OCI-LY1 (cell line): ENCODE data around the gene ADH1B.

ENCODE experiments used
- H2AFZ ChIP-seq: fragments of 200-600 bp; sonication (generic), shearing (Covaris generic); 2 replicates; pipeline ENCODE4 v1.6.0; 2014; ENCODE audit warnings: antibody characterized with exemption, mild to moderate bottlenecking, low read length
- H3F3A ChIP-seq: fragments of 200-600 bp; sonication (generic), shearing (Covaris generic); 2 replicates; pipeline ENCODE4 v1.6.0; 2014; ENCODE audit warnings: mild to moderate bottlenecking, antibody characterized with exemption, low read length, moderate library complexity; ENCODE audit not compliant: insufficient read depth
- H3K27ac ChIP-seq: fragments of 200-600 bp; sonication (generic); 2 replicates; pipeline ENCODE4 v1.5.1; 2014; ENCODE audit warnings: low read length, mixed run types, mild to moderate bottlenecking, low read depth; ENCODE audit not compliant: poor library complexity, severe bottlenecking
- H3K27me3 ChIP-seq: fragments of 200-600 bp; sonication (generic); 2 replicates; pipeline ENCODE4 v1.6.0; 2014; ENCODE audit warnings: antibody characterized with exemption, mild to moderate bottlenecking, low read length, moderate library complexity; ENCODE audit not compliant: insufficient read depth
- H3K36me3 ChIP-seq: fragments of 200-600 bp; sonication (generic); 2 replicates; pipeline ENCODE4 v1.6.1; 2014; ENCODE audit warnings: mild to moderate bottlenecking, antibody characterized with exemption, low read length, moderate library complexity, mixed read lengths; ENCODE audit not compliant: insufficient read depth
- H3K4me1 ChIP-seq: fragments of 200-600 bp; sonication (generic); 2 replicates; pipeline ENCODE4 v1.5.1; 2014; ENCODE audit warnings: mild to moderate bottlenecking, low read length, moderate library complexity; ENCODE audit not compliant: insufficient read depth, severe bottlenecking
- H3K4me2 ChIP-seq: fragments of 200-600 bp; sonication (generic), shearing (Covaris generic); 2 replicates; pipeline ENCODE4 v1.6.1; 2014; ENCODE audit warnings: low read length
- H3K4me3 ChIP-seq: fragments of 200-600 bp; sonication (generic); 2 replicates; pipeline ENCODE4 v1.5.1; 2014; ENCODE audit warnings: low read length, low read depth, mild to moderate bottlenecking, mixed read lengths; ENCODE audit not compliant: poor library complexity, severe bottlenecking
- H3K79me2 ChIP-seq: fragments of 200-600 bp; shearing (Covaris generic); 2 replicates; pipeline ENCODE4 v1.6.1; 2016; ENCODE audit warnings: mixed run types, low read length, mixed read lengths; ENCODE audit not compliant: insufficient read depth
- H3K9ac ChIP-seq: fragments of 200-600 bp; sonication (generic), shearing (Covaris generic); 2 replicates; pipeline ENCODE4 v1.6.1; 2014; ENCODE audit warnings: mild to moderate bottlenecking, low read length, mixed read lengths
- H3K9me2 ChIP-seq: fragments of 200-600 bp; sonication (generic), shearing (Covaris generic); 2 replicates; pipeline ENCODE4 v1.6.1; 2014; ENCODE audit warnings: low read depth, mild to moderate bottlenecking, low read length, mixed read lengths
- H3K9me3 ChIP-seq: fragments of 200-600 bp; shearing (Covaris generic); 2 replicates; pipeline ENCODE4 v1.6.1; 2014; ENCODE audit warnings: low read length, mixed read lengths
- H4K20me1 ChIP-seq: fragments of 200-600 bp; sonication (generic), shearing (Covaris generic); 2 replicates; pipeline ENCODE4 v1.6.0; 2016; ENCODE audit warnings: mild to moderate bottlenecking, low read length; ENCODE audit not compliant: insufficient read depth
- CTCF ChIP-seq: fragments of 200-600 bp; sonication (generic), shearing (Covaris generic); IDR thresholded peaks from 2 replicates; pipeline ENCODE4 v1.5.1; 2017; ENCODE audit warnings: mild to moderate bottlenecking, antibody characterized with exemption, low read length, moderate library complexity, mixed read lengths
- EZH2 ChIP-seq: fragments of 200-600 bp; sonication (generic), shearing (Covaris generic); IDR thresholded peaks from 2 replicates; pipeline ENCODE4 v1.8.0; 2017; ENCODE audit warnings: borderline replicate concordance, mixed run types, mild to moderate bottlenecking, antibody characterized with exemption, low read length, moderate library complexity, mixed read lengths

The ADH1B gene

GRCh38 chr4:99293357-99293756, 27.8 kb downstream of the ADH1B start:
- no peaks in the 10 kb centered on the region for H3K4me1 ChIP-seq
- no peak overlapping the region for H3K27ac ChIP-seq
- H3K79me2 ChIP-seq = no peaks in the 10 kb centered on the region
- H3K4me3 ChIP-seq = no peak overlapping the region
- no peaks in the 10 kb centered on the region for H3K27me3 ChIP-seq
- no peak overlapping the region for H3K9ac ChIP-seq
- TF ChIP-seq CTCF (no peak), EZH2 (no peak)
- no peaks in the 10 kb centered on the region for H3K9me2 ChIP-seq
- H2AFZ ChIP-seq = no peak overlapping the region
- H3K4me2 ChIP-seq = no peak overlapping the region
- H3F3A ChIP-seq = no peaks in the 10 kb centered on the region
- H3K9me3 ChIP-seq = no peaks in the 10 kb centered on the region
- no peaks in the 10 kb centered on the region for H4K20me1 ChIP-seq
- no peaks in the 10 kb centered on the region for H3K36me3 ChIP-seq

DNA sequence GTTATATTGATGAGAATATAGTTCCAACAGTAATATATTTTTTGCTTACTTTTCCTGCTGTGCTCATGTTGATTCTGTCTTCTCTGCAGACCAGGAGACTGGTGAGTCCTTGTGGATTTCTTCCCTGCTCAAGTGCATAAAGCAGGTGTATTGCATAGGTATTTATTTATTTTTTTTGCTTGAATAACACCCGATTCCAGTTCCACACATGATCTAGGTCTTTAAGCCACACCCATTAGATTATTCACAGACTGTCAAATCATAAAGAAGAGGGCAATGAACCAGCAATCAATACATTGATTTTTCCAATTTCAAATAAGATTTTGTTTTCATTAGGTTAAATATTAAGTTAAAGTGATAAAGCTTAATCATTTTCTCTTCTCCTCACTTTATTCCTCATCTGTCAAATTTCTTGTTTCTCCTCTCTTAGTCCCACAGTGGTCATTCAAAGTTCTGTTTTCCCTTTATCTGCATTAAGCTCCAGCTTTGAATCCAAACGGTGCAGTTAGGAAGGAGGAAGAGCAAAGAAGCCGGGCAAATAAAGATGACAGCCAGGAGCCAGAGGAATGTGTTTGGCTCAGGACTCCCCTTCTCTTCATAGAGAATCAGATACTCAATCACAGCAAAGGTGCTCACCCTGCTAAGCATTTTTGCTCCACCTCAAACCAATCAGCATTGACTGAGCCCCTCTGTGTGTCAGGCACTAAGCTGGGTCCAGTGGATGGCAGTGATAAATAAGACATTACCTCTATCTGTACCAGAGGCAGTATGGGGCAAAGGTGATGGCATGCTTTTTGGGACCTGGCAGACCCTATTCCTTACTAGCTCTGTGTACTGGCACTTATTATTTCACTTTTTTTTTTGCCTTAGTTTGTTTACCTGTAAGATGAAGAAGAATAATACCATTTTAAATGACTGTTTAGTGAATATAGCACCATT, 30.1 kb downstream of the ADH1B start, which contains the start of gene ADH1A:
Gene ADH1A (minus strand): TSS at position 138 of the 939 bp plus-strand sequence. CDS start 71 bp downstream, at position 67.
- Histone ChIP-seq H3K27ac (no peak within 1 kb of the TSS), H3K27me3 (no peaks in the 10 kb centered on the region), H4K20me1 (no peaks in the 10 kb centered on the region), H3K36me3 (no peaks in the 10 kb centered on the region), H2AFZ (no peak within 1 kb of the TSS), H3K9ac (no peak within 1 kb of the TSS), H3K4me1 (no peaks in the 10 kb centered on the region), H3K9me3 (no peaks in the 10 kb centered on the region), H3K4me3 (no peak within 1 kb of the TSS), H3K4me2 (no peak within 1 kb of the TSS), H3K9me2 (no peaks in the 10 kb centered on the region), H3F3A (no peaks in the 10 kb centered on the region), H3K79me2 (no peaks in the 10 kb centered on the region)
- TF ChIP-seq CTCF = no peak
- TF ChIP-seq EZH2 = no peak

- Histone ChIP-seq H3K79me2 (no peaks in the 10 kb centered on the region), H3K9me3 (no peaks in the 10 kb centered on the region), H3K36me3 (no peaks in the 10 kb centered on the region), H3K4me2 (no peak overlapping the region), H3K4me1 (no peaks in the 10 kb centered on the region), H3K4me3 (no peak overlapping the region), H4K20me1 (no peaks in the 10 kb centered on the region), H3K9ac (no peak overlapping the region), H2AFZ (no peak overlapping the region), H3F3A (no peaks in the 10 kb centered on the region), H3K27me3 (no peaks in the 10 kb centered on the region), H3K27ac (no peak overlapping the region), H3K9me2 (no peaks in the 10 kb centered on the region)
- TF ChIP-seq CTCF (no peak), EZH2 (no peak)
Observed at GRCh38 chr4:99285387-99285786, 35.8 kb downstream of the ADH1B start.
